Activated CD8-positive, alpha-beta memory T cell treated with anti-CD3 and anti-CD28 coated beads for 36 hours (primary cell): ENCODE measurements around the gene MOCOS. TPM values are rescaled to one million over a fixed set of nuclear protein-coding genes. Genes with fewer than 3 reads are reported as not detected.
"Not testable (repeated sequence)": the region's sequence is repeated elsewhere in the genome, so short reads cannot be mapped to it uniquely, and the experiment has no call there.

Source experiments
- CTCF ChIA-PET: fragments of 350-600 bp; sonication (Branson Sonifier 250); formaldehyde crosslinking; loops from one replicate; lab custom pipeline; 2021; ENCODE audit warnings: antibody characterized with exemption; lab: Charles Lee
- POLR2A ChIA-PET: fragments of 350-600 bp; sonication (Branson Sonifier 250); formaldehyde crosslinking; loops from one replicate; lab custom pipeline; 2021; ENCODE audit warnings: antibody characterized with exemption; lab: Charles Lee
- total RNA-seq, 2 experiments: library from RNA; stranded (reverse); gene quantifications; one replicate each; pipeline ENCODE4 v1.2.3, GENCODE V29; 2021

The MOCOS gene
- total RNA-seq, 2 experiments from 2014 or later, result 0.19 to 0.29 TPM

DNA sequence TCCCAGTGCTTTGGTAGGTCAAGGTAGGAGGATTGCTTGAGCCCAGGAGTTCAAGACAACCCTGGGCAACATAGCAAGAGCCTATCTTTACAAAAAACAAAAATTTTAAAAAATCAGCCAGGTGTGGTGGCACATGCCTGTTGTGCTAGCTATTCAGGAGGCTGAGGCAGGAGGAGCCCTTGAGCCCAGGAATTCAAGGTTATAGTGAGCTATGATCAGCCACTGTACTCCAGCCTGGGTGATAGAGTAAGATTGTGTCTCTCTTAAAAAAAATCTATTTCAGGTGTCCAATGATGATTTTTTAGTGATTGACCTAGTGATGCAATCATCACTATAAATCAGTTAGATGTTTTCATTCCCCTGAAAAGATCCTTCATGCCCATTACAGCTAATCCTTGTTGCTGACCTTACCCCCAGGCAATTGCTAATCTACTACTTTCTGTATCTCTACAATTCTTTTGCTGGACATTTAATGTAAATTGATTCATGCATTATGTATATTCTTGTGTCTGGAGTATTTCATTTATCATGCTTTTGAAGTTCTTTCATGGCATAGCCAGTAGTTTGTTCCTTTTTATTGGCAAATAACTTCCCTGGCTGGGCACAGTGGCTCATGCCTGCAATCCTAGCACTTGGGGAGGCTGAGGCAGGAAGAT is 10.3 kb downstream of the MOCOS start:
- POLR2A ChIA-PET, result no interaction called here
- CTCF ChIA-PET, result interaction anchor here (1.2 kb wide), 1 partner anchor 452 kb away, joined by 3 read pairs; no protein-coding TSS in a partner anchor

DNA sequence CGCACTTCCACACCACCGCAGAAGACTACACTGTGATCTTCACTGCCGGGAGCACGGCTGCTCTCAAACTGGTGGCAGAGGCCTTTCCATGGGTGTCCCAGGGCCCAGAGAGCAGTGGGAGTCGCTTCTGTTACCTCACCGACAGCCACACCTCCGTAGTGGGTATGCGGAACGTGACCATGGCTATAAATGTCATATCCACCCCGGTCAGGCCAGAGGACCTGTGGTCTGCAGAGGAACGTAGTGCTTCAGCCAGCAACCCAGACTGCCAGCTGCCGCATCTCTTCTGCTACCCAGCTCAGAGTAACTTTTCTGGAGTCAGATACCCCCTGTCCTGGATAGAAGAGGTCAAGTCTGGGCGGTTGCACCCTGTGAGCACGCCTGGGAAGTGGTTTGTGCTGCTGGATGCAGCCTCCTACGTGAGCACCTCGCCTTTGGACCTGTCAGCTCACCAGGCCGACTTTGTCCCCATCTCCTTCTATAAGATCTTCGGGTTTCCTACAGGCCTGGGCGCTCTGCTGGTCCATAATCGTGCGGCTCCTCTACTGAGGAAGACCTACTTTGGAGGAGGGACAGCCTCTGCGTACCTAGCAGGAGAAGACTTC is 12.5 kb downstream of the MOCOS start:
- CTCF ChIA-PET, result no interaction called here

DNA sequence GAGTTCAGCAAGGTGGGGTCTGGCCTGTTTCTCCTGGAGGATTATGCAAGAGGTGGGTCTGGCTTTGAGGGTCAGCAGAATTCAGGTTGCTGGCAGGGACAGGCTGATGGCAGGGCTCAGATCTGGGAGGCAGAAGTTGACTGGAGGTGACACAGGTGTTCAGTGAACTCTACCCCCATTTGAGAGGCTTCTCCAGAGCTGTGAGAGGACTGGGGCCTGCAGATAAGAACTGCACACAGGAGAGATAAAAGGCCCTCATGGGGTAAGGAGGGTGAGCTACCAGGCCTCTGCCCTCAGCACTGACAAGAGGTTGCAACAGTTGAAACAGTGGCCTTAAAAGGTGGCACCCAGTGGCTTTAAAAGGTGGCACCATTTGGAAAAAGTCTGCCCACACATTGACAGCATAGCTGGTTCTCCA is 13.1 kb downstream of the MOCOS start:
- ChIA-PET CTCF (no interaction called here), POLR2A (no interaction called here)

More for the DNA sequence above, 12.5 kb downstream of the MOCOS start:
- POLR2A ChIA-PET, result no interaction called here

DNA sequence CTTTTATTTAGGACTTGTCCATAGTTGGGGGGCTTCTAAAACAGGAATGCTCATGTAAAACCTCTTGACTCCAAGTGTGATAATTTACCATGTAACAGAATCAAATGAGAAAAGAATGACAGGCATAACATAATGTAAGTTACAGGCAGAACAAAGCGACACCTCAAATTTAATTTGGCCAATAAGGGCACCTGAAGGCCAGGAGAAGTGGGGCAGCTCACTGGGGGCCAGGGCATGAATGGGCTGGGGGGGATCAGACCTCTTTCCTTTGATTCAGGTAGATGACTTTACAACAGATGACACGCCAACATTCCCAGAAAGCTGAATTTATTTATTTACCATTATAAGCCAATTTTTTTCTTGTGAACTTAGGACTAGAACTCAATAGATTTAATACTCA is 14.5 kb downstream of the MOCOS start:
- ChIA-PET CTCF (no interaction called here), POLR2A (no interaction called here)

DNA sequence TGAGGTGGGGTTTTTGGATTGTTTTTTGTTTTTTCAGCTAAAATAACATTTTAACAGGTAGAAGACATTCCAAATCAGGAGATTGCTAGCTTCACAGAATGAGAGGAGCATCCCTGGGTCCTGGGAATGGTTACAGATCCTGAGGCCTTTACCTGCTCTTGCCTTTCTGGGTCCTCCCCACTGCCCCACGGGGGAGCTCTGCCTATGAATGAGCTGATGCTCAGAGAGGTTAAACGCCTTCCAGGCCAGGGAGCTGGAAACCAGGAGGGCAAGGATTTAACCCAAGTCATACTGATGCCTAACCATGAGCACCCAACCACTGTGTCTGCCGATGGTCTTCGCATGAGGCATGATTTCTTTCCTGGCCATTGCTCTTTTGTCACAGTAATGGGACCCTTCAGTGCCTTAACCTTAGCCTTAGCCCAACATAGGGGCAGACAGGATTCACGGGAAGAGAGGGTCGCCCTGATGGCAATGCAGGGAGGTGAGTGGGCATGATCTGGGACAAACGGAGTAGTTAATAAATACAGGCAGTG is 16.1 kb downstream of the MOCOS start:
- ChIA-PET POLR2A (no interaction called here), CTCF (no interaction called here)

DNA sequence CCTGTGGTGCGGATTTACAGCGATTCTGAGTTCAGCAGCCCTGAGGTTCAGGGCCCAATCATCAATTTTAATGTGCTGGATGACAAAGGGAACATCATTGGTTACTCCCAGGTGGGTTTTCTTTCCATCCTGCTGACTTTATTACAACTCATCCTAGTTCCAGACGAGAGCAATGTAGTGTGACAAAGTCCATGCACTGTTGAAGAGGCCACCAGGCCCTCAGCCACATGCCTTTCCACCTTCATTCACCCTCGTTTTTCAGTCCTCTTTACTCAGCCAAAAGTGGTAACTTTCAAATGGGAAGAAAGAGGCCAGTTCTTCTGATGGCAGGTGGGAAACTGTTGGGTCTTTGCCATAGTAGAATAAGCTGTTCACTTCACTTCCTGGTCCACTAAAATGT is 17.9 kb downstream of the MOCOS start:
- ChIA-PET CTCF (no interaction called here), POLR2A (no interaction called here)

DNA sequence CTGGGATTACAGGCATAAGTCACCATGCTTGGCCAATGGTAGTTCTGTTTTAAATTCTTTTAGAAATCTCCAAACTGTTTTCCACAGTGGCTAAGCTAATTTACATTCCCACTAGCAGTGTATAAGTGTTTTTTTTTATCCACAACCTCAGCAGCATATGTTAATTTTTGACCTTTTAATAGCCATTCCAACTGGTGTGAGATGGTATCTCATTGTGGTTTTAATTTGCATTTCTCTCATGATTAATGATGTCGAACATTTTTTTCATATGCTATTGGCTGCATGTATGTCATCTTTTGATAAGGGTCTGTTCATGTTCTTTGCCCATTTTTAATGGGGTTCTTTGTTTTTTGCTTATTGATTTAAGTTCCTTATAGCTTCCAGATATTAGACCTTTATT is 20.0 kb downstream of the MOCOS start:
- ChIA-PET CTCF (no interaction called here), POLR2A (no interaction called here)

DNA sequence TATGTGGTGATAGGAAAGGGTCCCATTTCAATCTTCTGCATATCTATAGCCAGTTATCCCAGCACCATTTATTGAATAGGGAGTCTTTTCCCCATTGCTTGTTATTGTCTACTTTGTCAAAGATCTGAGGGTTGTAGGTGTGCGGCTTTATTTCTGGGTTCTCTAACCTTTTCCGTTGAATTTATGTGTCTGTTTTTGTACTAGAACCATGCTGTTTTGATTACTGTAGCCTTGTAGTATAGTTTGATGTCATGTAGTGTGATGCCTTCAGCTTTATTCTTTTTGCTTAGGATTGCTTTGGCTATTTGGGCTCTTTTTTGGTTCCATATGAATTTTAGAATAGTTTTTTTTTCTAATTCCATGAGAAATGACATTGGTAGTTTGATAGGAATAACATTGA is 20.7 kb downstream of the MOCOS start:
- CTCF ChIA-PET, result interaction anchor here (0.6 kb wide), 1 partner anchor 943 kb away, joined by 3 read pairs; no protein-coding TSS in a partner anchor
- POLR2A ChIA-PET, result not testable (repeated sequence)

DNA sequence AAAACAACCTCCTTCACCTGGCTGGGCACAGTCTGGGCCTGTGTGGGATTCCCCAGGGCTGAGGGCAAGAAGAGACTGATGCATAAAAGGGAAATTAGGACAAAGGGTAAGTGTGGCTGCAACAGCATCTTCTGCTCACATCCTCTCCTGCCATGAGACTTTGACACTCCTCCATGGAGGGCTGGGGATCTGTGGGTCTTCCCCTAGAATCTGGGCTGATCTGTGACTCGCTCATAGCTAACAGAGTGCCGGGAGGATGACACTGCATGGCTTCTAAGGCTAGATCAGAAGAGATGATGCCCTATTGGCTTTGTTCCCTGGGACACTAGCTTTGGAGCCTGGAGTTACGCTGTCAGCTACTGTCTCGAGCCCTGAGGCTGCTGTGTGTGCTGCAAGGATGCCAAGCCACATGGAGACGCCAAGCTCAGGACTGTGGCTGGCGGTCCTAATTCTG is 24.3 kb downstream of the MOCOS start:
- ChIA-PET CTCF (no interaction called here), POLR2A (no interaction called here)

DNA sequence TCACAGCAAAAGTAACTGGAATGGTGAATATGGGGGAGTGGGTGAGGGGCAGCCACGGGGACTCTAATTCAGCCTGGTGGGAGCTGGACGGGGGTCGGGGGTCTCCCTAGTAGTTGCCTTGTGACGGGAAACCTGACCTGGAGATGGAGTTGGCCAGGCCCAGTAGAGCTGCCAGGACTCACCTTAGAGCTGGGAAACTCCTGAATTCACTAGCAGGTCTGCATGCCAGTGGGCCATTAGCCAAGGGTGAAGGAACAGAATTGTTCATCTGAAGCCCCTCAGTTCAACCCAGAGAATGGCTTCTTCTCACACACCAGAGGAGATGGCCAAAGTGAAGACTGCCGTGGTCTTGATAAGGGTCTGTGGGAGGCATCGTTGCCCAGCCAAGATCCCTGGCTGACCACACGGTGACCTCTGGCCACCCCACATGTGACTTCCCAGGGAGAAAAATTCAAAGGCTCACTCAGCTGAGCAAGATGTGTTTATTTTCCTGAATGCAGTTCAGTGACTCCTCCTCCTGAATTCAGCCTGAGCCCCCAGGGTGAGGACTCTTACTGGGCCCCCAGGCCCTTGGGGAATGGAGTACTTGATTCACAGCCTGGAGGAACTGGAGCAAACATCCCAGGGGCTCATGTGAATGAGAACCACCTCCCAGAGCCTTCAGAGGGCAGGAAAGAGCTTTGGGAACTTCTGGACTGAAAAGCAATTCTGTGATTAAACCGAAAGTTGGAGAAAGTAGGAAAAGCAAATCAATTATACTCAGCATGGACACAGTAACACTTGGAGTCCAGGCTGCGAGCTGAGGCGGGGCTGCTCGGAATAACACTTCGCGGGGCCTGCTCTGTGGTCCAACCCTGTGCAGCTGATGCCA is 25.2 kb downstream of the MOCOS start:
- CTCF ChIA-PET, result no interaction called here
- POLR2A ChIA-PET, result no interaction called here

DNA sequence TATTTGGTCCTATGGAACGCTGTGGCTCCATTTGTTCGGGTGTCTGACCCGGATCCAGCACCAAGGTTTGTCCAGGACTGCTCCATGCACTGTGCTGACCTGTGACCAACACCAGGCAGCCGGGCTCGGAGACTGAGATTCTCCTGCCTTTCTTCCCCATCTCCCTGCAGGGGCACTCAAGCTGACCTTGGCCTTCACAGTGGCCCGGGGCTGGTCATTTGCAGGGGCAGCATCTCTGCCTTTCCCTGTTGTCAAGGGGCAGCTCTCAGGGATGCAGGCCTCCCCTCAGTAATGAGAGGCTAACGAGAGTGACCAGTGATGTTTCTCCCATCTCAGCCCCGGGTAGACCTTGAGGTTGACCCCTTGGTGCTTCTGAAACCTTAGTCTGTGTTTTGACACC is 27.5 kb downstream of the MOCOS start:
- CTCF ChIA-PET, result no interaction called here

DNA sequence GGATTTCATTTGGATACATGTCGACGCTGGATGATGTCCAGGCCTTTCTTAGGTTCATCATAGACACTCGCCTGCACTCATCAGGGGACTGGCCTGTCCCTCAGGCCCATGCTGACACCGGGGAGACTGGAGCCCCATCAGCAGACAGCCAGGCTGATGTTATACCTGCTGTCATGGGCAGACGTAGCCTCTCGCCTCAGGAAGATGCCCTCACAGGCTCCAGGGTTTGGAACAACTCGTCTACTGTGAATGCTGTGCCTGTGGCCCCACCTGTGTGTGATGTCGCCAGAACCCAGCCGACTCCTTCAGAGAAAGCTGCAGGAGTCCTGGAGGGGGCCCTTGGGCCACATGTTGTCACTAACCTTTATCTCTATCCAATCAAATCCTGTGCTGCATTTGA is 28.3 kb downstream of the MOCOS start:
- ChIA-PET CTCF (no interaction called here), POLR2A (no interaction called here)

More for the DNA sequence above, 27.5 kb downstream of the MOCOS start:
- POLR2A ChIA-PET, result no interaction called here

DNA sequence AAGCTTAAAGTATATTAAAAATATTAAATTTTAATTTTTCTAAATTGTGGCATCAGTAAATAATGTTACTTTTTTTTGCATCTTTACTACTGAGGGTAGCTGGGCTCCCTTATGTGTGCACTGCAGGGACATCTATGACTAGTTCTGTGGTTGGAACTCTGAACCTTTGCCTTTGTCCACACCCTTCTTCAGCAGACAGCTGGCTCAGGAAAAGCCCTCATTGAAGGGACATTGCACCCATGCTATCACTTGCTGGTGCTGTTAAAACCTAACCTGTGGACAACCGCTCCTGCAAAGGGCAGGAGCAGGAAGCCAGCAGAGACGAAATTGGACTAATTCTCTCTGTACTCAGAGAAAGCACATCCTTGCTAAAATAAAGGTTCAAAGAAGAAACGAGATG is 30.1 kb downstream of the MOCOS start:
- ChIA-PET POLR2A (no interaction called here), CTCF (no interaction called here)

DNA sequence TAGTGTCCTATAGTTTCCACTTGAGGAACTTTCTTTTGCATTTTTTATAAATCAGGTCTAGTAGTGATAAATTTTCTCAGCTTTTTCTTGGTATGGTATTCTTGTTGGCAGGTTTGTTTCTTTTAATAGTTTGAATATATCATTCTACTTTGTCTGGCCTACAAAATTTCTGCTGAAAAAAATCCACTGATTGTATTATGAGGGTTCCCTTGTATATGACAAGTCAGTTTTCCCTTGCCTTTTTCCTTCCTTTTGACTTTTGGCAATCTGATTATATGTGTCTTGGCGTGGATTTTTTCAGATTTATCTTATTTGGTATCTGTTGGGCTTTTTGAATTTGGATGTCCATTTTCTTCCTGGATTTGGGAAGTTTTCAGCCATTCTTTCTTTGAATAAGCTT is 41.9 kb downstream of the MOCOS start:
- ChIA-PET POLR2A (no interaction called here), CTCF (no interaction called here)

DNA sequence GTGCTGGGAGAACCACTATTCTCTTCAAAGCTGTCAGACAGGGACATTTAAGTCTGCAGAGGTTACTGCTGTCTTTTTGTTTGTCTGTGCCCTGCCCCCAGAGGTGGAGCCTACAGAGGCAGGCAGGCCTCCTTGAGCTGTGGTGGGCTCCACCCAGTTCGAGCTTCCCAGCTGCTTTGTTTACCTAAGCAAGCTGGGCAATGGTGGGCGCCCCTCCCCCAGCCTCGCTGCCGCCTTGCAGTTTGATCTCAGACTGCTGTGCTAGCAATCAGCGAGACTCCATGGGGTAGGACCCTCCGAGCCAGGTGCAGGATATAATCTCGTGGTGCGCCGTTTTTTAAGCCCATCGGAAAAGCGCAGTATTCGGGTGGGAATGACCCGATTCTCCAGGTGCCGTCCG is 53.2 kb downstream of the MOCOS start:
- CTCF ChIA-PET, POLR2A ChIA-PET: not testable (repeated sequence)

DNA sequence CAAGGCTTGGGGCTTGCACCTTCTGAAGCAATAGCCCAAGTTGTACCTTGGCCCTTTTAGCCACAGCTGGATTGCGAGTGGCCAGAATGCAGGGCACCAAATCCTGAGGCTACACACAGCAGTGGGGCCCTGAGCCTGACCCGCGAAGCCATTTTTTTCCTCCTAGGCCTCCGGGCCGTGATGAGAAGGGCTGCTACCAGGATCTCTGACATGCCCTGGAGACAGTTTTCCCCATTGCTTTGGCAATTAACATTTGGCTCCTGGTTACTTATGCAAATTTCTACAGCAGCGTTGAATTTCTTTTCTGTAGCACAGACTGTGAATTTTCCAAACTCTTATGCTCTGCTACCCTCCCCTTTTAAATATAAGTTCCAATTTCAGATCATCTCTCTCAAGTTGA is 54.5 kb downstream of the MOCOS start:
- ChIA-PET POLR2A (no interaction called here), CTCF (no interaction called here)

DNA sequence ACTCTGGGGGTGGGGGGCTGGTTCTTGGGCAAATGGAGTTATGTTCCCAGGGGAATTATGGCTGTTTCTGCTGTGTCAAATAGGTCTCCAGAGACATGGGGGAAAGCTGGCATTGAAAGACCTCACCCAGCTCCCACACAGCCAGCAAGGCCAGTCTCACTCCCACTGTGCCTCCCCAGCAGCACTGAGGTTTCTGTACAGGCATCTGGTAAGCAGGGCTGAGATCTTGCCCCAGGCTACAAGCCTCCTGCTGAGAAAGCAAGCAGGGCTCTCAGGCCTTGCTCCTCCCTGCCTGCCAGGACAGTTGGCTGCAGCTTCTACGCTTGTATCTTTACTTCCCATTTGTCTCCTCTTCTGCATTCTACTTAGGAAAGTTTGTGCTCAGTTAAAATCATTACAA is 59.7 kb downstream of the MOCOS start:
- CTCF ChIA-PET, result no interaction called here
- POLR2A ChIA-PET, result no interaction called here

DNA sequence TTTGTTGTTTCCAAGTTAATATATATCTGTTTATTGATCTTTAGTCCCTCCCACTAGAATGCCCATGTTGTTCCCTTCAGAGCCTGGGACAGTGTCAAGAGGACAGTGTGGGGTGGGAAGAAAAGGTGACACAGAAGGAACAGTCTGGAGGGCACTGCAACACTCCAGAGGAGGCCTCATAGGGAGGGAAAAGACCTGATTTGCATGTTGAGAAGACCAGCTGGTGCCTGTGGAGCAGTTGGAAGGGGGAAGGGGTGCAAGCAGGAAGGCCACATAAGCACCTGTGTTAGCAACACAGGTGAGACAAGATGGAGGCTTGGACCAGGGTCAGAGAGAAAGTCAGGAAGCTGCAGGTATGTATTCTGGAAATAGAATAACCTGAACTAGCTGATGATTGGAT is 62.1 kb downstream of the MOCOS start:
- ChIA-PET CTCF (no interaction called here), POLR2A (no interaction called here)

DNA sequence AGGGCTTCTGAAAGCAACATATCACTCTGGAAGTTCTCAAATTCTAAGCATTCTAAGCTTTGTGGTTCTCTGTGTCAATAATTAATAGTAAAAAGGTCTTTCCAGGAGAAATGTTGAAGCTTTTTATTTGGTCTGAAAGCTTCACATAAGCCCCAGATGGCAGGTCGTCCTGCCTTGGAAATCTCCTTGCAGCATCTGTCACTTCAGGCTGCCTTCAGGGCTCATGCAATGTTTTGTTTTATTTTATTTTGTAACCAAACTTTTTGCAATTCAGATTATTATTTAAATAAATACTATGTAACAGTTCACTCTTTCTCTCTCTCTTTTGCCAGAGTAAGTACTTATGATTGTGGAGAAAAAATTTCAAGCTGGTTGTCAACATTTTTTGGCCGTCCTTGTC is 63.5 kb downstream of the MOCOS start:
- POLR2A ChIA-PET, result no interaction called here
- CTCF ChIA-PET, result no interaction called here

DNA sequence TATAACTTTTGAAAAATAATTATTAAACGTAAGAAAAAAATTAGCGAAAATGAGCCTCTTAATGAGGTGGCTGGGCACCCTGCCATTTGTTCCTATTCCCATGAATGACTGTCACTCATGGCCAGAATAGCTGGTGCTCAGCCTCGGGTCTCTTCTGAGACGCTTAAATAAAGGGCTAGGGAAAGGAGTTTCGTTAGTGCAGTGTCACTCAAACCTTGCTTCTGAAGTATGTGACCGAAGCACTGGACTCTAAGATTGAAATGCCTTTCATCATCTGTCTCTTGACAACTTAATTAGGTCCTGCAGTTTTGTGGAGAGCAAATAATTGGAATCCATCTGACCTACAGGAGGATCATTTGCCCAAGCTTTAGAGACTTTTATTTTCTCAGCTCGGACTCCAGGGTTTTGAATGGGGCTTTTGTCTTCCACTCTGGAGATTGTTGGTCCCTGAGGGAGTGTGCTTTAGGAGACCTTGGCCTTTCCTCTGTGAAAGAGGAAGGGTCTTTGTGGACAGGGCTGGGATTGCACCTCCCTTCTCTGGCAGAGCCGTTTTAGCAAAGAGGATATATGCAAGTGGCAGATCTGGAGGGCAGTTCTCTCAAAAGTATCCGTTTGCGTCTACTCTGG is 67.9 kb downstream of the MOCOS start:
- CTCF ChIA-PET, result no interaction called here
- POLR2A ChIA-PET, result no interaction called here
